SK-N-SH (cell line): Measurements from ENCODE around the gene COCH.

Experiments used
- CTCF ChIP-seq: fragments of 200-600 bp; sonication (generic); IDR thresholded peaks from 2 replicates; pipeline ENCODE4 v1.6.1; 2017; ENCODE audit warnings: antibody characterized with exemption, mild to moderate bottlenecking, moderate library complexity
- EP300 ChIP-seq, 2 experiments: IDR thresholded peaks; 2 replicates each; pipeline versions ENCODE4 v1.4.0 to v1.6.1; 2012; ENCODE audit warnings: borderline replicate concordance in 1 of 2, low read depth in 1 of 2, low read length in 1 of 2
- GABPA ChIP-seq: IDR thresholded peaks from 2 replicates; pipeline ENCODE4 v1.4.0; 2012; ENCODE audit warnings: low read depth, mild to moderate bottlenecking
- MEF2A ChIP-seq: IDR thresholded peaks from 2 replicates; pipeline ENCODE4 v1.4.0; 2012; ENCODE audit warnings: low read depth, borderline replicate concordance
- MXI1 ChIP-seq: IDR thresholded peaks from 2 replicates; pipeline ENCODE4 v1.6.1; 2012; ENCODE audit warnings: mild to moderate bottlenecking, low read depth, low read length, improper control_type of control experiment
- NFIC ChIP-seq: IDR thresholded peaks from 2 replicates; pipeline ENCODE4 v1.4.0; 2012; ENCODE audit warnings: borderline replicate concordance
- RAD21 ChIP-seq: IDR thresholded peaks from 2 replicates; pipeline ENCODE4 v1.6.1; 2012; ENCODE audit warnings: mild to moderate bottlenecking, low read length
- RCOR1 ChIP-seq: fragments of 150-350 bp; IDR thresholded peaks from 2 replicates; pipeline ENCODE4 v1.6.1; 2017; ENCODE audit warnings: antibody characterized with exemption, low read length
- TAF1 ChIP-seq: IDR thresholded peaks from 2 replicates; pipeline ENCODE4 v1.6.1; 2012; ENCODE audit warnings: low read depth, mild to moderate bottlenecking, low read length, moderate library complexity, borderline replicate concordance

GRCh38 chr14:30883508-30884294 lies 9.3 kb downstream of the COCH start:
- TF ChIP-seq CTCF (no peak), NFIC (no peak), TAF1 (no peak), RAD21 (no peak), MEF2A (no peak), MXI1 (no peak), EP300 (IDR thresholded peaks at IDR 0.05; ENCODE audit: borderline replicate concordance in 1 of 2, low read depth in 1 of 2, low read length in 1 of 2) (no peak), GABPA (no peak), RCOR1 (no peak)
